Ascending aorta (tissue), 2 donors: ENCODE measurements around the gene DBN1. TPM values are rescaled to one million over a fixed set of nuclear protein-coding genes. Genes with fewer than 3 reads are reported as not detected.
A peak's percentile ranks its signal among the peaks of the same experiment; 100 is the strongest.

Source experiments
- DNase-seq, 2 donors: peaks; one replicate each; pipeline ENCODE4 v3.0.0-alpha.2; 2019; ENCODE audit warnings: low spot score in 2 of 2
- H3K27ac ChIP-seq, 2 donors: fragments of 200-600 bp; sonication (generic); one replicate each; pipeline ENCODE4 v1.5.1; 2016 to 2017; ENCODE audit warnings: mild to moderate bottlenecking in 1 of 2
- H3K27me3 ChIP-seq: fragments of 200-600 bp; sonication (generic); one replicate; pipeline ENCODE4 v1.5.1; 2017
- H3K36me3 ChIP-seq, 2 donors: fragments of 200-600 bp; sonication (generic); one replicate each; pipeline ENCODE4 v1.5.1; 2016
- H3K4me1 ChIP-seq, 2 donors: fragments of 200-600 bp; sonication (generic); one replicate each; pipeline ENCODE4 v1.5.1; 2016 to 2017; ENCODE audit warnings: mild to moderate bottlenecking in 1 of 2
- H3K4me3 ChIP-seq, 2 donors: fragments of 200-600 bp; sonication (generic); one replicate each; pipeline ENCODE4 v1.5.1; 2016 to 2017; ENCODE audit warnings: mild to moderate bottlenecking in 1 of 2
- H3K9me3 ChIP-seq, 2 donors: fragments of 200-600 bp; sonication (generic); one replicate each; pipeline ENCODE4 v1.5.1; 2016
- intact Hi-C: fragments of 100-400 bp; cut with DNase I; formaldehyde crosslinking; loops from one replicate; pipeline ENCODE4 v1.15.1; 2023
- total RNA-seq: library from RNA; depleted of rRNA; stranded (reverse); fragments of >200 nt; gene quantifications from one replicate; pipeline ENCODE4 v1.1.0, GENCODE V29; 2016
- TF ChIP-seq, protein P1 (sequence below), 3 experiments: fragments of 200-600 bp in 2 of 3; fragments of 450-650 bp in 1 of 3; sonication (generic) in 2 of 3; IDR thresholded peaks; one replicate each; pipeline ENCODE4 v1.5.1; 2016 to 2019; ENCODE audit warnings: antibody characterized with exemption in 3 of 3, mild to moderate bottlenecking in 1 of 3, moderate library complexity in 1 of 3

Gene DBN1
- total RNA-seq, 1 donor from 2014 or later: 151 TPM

DNA sequence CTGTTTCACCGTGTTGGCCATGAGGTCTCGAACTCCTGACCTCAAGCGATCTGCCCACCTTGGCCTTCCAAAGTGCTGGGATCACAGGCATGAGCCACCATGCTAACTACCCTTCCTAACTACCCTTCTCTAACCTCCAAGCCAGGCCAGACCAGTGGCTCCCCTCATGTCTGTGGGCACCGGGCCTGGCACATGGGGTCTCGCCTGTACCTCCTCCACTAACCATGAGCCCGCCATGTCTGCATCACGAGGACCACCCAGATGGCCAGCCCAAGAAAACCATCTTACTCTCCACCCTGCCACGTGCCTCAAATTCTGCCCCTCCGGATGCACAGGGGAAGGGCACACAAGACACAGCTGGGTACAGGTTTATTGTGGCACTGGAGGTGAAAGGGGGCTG, 9.6 kb upstream of the DBN1 start:
- intact Hi-C loops: no loop called here
- TF ChIP-seq, protein P1, sequence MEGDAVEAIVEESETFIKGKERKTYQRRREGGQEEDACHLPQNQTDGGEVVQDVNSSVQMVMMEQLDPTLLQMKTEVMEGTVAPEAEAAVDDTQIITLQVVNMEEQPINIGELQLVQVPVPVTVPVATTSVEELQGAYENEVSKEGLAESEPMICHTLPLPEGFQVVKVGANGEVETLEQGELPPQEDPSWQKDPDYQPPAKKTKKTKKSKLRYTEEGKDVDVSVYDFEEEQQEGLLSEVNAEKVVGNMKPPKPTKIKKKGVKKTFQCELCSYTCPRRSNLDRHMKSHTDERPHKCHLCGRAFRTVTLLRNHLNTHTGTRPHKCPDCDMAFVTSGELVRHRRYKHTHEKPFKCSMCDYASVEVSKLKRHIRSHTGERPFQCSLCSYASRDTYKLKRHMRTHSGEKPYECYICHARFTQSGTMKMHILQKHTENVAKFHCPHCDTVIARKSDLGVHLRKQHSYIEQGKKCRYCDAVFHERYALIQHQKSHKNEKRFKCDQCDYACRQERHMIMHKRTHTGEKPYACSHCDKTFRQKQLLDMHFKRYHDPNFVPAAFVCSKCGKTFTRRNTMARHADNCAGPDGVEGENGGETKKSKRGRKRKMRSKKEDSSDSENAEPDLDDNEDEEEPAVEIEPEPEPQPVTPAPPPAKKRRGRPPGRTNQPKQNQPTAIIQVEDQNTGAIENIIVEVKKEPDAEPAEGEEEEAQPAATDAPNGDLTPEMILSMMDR (IDR thresholded peaks at IDR 0.05): no peak
- DNase-seq: no peak
- peaks cover 38 to 62% of the 10 kb centered on the region in 2 donors for H3K36me3 ChIP-seq
- no peaks in the 10 kb centered on the region for H3K27me3 ChIP-seq
- peaks cover 32 to 65% of the 10 kb centered on the region in 2 donors for H3K4me1 ChIP-seq
- no peak overlapping the region for H3K4me3 ChIP-seq
- H3K9me3 ChIP-seq: no peaks in the 10 kb centered on the region
- peak overlapping the region; percentile 72 to 91 for H3K27ac ChIP-seq

DNA sequence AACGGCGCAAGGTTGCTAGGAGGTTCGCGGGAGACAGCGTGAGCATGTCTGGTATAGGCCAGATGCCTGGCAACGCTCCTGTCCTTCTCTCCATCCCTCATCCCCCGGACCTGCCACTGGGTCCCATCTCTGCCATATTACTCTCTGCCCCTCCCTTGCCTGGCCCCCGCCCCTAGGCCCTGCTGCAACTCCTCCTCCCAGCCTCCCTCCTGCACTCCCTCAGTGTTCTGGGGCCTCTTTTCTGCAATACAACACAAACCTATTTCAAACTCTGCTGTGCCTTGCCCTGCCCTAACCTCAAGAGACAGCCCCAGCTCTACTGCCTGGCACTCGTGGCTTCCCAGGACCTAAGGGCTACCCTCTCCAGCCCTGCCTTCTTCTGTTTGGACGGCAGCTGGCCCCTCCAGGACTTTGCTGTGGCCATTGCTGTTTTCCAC, 8.9 kb upstream of the DBN1 start:
- DNase-seq: no peak
- Histone ChIP-seq H3K27ac (peak overlapping the region; percentile 91), H3K36me3 (peaks cover 31 to 55% of the 10 kb centered on the region in 2 donors)

GRCh38 chr5:177479774-177480173, 6.3 kb upstream of the DBN1 start:
- peaks cover 19 to 32% of the 10 kb centered on the region in 2 donors for H3K36me3 ChIP-seq
- H3K9me3 ChIP-seq: no peaks in the 10 kb centered on the region
- intact Hi-C loops: loop anchor here (1.0 kb wide), 1 partner anchor 15 kb away; no protein-coding TSS in a partner anchor
- no peak for DNase-seq
- no peaks in the 10 kb centered on the region for H3K27me3 ChIP-seq
- peak overlapping the region; percentile 91 for H3K27ac ChIP-seq
- TF ChIP-seq, protein P1 (IDR thresholded peaks at IDR 0.05): no peak
- peaks cover 29 to 79% of the 10 kb centered on the region in 2 donors for H3K4me1 ChIP-seq
- H3K4me3 ChIP-seq: peak overlapping the region in 1 of 2 donors; percentile 1

More for the DNA sequence above, 8.9 kb upstream of the DBN1 start:
- Histone ChIP-seq H3K27me3 (no peaks in the 10 kb centered on the region), H3K9me3 (no peaks in the 10 kb centered on the region), H3K4me1 (peaks cover 32 to 69% of the 10 kb centered on the region in 2 donors), H3K4me3 (no peak overlapping the region)
- intact Hi-C loops: no loop called here
- TF ChIP-seq, protein P1 (IDR thresholded peaks at IDR 0.05): no peak

DNA sequence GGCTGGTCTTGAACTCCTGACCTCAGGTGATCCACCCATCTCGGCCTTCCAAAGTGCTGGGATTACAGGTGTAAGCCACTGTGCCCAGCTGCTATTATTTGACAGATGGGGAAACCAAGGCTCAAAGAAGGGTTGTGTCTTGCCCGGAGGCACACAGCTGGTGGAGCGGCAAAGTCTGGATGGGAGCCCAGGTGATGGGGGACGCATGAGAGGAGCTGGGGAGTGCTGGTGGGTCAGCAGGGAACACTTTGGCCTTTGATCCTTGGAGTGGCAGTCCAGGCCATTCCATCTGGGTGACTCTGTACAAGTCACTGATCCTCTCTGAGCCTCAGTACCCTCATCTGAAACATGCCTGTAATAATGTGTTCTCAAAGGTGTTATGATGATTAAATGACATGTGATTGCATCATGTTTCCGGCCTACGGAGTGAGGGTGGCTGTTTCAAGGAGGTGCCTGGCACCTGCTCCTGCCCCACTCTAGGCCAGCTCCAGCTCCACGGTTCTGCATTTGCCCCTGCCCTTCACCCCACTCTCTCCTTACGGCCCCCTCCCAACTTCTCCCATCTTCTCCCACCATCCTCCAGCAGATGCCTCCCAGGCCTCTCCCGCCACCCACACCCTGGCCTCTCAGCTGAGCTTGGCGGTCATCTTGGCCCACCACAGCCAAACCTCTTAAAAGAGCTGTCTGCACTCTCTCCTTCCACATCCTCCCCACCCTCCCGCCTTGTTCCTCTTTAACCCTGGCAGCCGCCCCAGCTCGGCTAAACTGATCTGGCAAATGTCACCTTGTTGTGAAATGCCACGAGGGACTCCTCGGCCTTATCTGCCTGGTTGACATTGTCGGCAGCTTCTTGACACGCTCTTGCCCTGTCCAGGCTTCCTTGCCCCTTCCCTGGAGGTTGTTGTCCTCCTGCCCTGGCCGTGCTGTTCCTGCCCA, 5.5 kb upstream of the DBN1 start:
- Histone ChIP-seq H3K27ac (peak overlapping the region; percentile 91), H3K27me3 (no peaks in the 10 kb centered on the region), H3K4me1 (peaks cover 22 to 80% of the 10 kb centered on the region in 2 donors), H3K36me3 (peaks cover 13 to 24% of the 10 kb centered on the region in 2 donors), H3K9me3 (no peaks in the 10 kb centered on the region), H3K4me3 (peak overlapping the region in 1 of 2 donors; percentile 1)
- DNase-seq: peak in 1 of 2 donors; percentile 92
- TF ChIP-seq, protein P1 (IDR thresholded peaks at IDR 0.05): no peak
- intact Hi-C loops: loop anchor here (1.0 kb wide), 1 partner anchor 15 kb away; no protein-coding TSS in a partner anchor

DNA sequence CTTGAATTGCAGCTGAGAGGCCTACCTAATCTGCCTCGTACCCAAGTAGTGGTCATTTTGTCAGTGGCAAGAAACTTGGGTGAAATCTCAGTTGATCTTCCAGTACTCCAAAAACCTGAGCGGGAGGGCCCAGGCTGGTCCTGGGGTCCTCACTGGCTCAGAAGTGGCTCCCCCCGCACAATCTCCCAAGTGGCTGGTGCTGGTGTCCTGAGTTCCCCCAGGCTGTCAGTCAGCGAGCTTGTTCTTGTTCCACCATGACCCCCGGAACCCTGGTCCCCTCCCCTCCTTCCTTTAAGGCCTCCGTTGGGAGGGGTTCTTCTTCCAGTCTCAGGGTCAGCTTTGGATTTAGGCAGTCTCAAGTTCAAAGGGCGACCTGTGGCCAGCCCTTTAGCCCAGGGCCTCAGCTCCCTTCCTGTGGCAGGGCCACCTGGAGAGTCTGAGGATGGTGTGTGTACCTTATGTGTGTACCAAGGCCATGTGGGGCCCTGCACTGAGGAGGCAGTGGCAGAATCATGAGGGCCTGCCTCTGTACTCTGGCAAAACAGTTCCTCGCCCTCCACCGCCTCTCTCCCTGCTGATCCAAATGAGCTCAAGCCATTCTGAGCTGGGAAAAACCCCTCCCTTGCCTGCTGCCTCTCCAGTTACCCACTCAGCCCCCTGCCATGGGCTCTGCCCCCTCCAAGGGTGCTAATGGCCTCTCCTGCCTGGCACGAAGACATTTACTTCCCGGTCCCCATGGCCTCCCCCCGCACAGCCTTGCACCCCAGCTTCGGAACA, 4.5 kb upstream of the DBN1 start:
- no peaks in the 10 kb centered on the region for H3K9me3 ChIP-seq
- H3K4me1 ChIP-seq: peaks cover 22 to 74% of the 10 kb centered on the region in 2 donors

More for the DNA sequence above, 4.5 kb upstream of the DBN1 start:
- intact Hi-C loops: no loop called here
- TF ChIP-seq, protein P1 (IDR thresholded peaks at IDR 0.05): no peak
- H3K4me3 ChIP-seq: no peak overlapping the region
- H3K36me3 ChIP-seq: peaks cover 8 to 13% of the 10 kb centered on the region in 2 donors
- H3K27me3 ChIP-seq: no peaks in the 10 kb centered on the region
- H3K27ac ChIP-seq: peak overlapping the region; percentile 91
- DNase-seq: no peak
